Mesenchymal stem cell (in vitro differentiated cells and primary cell): ENCODE data around the gene CD209.

ENCODE experiments used
- DNase-seq: peaks from one replicate; pipeline ENCODE4 v3.0.0-alpha.2; 2013
- H2AFZ ChIP-seq: one replicate; pipeline ENCODE4 v1.6.1; 2013; ENCODE audit warnings: low read depth, mild to moderate bottlenecking, control low read depth, inconsistent platforms, low read length, moderate library complexity
- H2AK5ac ChIP-seq: 2 replicates; pipeline ENCODE4 v1.6.1; 2013; ENCODE audit warnings: low read length, moderate library complexity, mild to moderate bottlenecking, inconsistent platforms; ENCODE audit not compliant: severe bottlenecking
- H2BK120ac ChIP-seq: one replicate; pipeline ENCODE4 v1.6.1; 2013; ENCODE audit warnings: low read depth, mild to moderate bottlenecking, inconsistent platforms, low read length, moderate library complexity
- H2BK12ac ChIP-seq, 2 experiments: one replicate each; pipeline ENCODE4 v1.6.1; 2013; ENCODE audit warnings: inconsistent platforms in 2 of 2, low read length in 2 of 2, mild to moderate bottlenecking in 2 of 2, moderate library complexity in 2 of 2, control low read depth in 1 of 2
- H2BK15ac ChIP-seq: one replicate; pipeline ENCODE4 v1.6.1; 2013; ENCODE audit warnings: mild to moderate bottlenecking, low read depth, inconsistent platforms; ENCODE audit not compliant: poor library complexity, severe bottlenecking
- H2BK5ac ChIP-seq: 2 replicates; pipeline ENCODE4 v1.6.1; 2013; ENCODE audit warnings: low read depth, mild to moderate bottlenecking, low read length, control low read depth, inconsistent platforms; ENCODE audit not compliant: poor library complexity, severe bottlenecking
- H3K14ac ChIP-seq, 2 experiments: one replicate each; pipeline ENCODE4 v1.6.1; 2013; ENCODE audit warnings: inconsistent platforms in 2 of 2, low read length in 2 of 2, control low read depth in 1 of 2, mild to moderate bottlenecking in 1 of 2, moderate library complexity in 1 of 2
- H3K18ac ChIP-seq, 2 experiments: one replicate each; pipeline ENCODE4 v1.6.1; 2013; ENCODE audit warnings: inconsistent platforms in 2 of 2, low read length in 2 of 2, control low read depth in 1 of 2, low read depth in 1 of 2, mild to moderate bottlenecking in 1 of 2
- H3K23ac ChIP-seq, 2 experiments: one replicate each; pipeline ENCODE4 v1.6.1; 2013; ENCODE audit warnings: inconsistent platforms in 2 of 2, low read length in 2 of 2, mild to moderate bottlenecking in 2 of 2, moderate library complexity in 2 of 2, control low read depth in 1 of 2
- H3K27ac ChIP-seq: 2 replicates; pipeline ENCODE4 v1.5.1; 2013; ENCODE audit warnings: mild to moderate bottlenecking, moderate library complexity, low read length, control low read depth, inconsistent platforms; ENCODE audit not compliant: poor library complexity, severe bottlenecking
- H3K27me3 ChIP-seq, 2 experiments: 2 replicates each; pipeline versions ENCODE4 v1.6.1 to v1.7.0; 2013; ENCODE audit warnings: low read length in 2 of 2, mild to moderate bottlenecking in 2 of 2, moderate library complexity in 2 of 2, control low read depth in 1 of 2, inconsistent platforms in 1 of 2; ENCODE audit not compliant: control insufficient read depth in 1 of 2, insufficient read depth in 1 of 2
- H3K36me3 ChIP-seq, 2 experiments: 2 replicates each; pipeline versions ENCODE4 v1.6.1 to v1.7.0; 2013; ENCODE audit warnings: low read length in 2 of 2, control low read depth in 1 of 2, inconsistent platforms in 1 of 2, low read depth in 1 of 2, mild to moderate bottlenecking in 1 of 2; ENCODE audit not compliant: insufficient read depth in 2 of 2, control insufficient read depth in 1 of 2
- H3K4ac ChIP-seq, 2 experiments: one replicate each; pipeline ENCODE4 v1.6.1; 2013; ENCODE audit warnings: inconsistent platforms in 2 of 2, low read length in 2 of 2, mild to moderate bottlenecking in 2 of 2, moderate library complexity in 2 of 2, control low read depth in 1 of 2, low read depth in 1 of 2
- H3K4me1 ChIP-seq: 2 replicates; pipeline ENCODE4 v1.6.1; 2013; ENCODE audit warnings: low read depth, low read length, control low read depth; ENCODE audit not compliant: control insufficient read depth, insufficient read depth
- H3K4me2 ChIP-seq: 2 replicates; pipeline ENCODE4 v1.6.1; 2013; ENCODE audit warnings: low read length, mild to moderate bottlenecking, inconsistent platforms; ENCODE audit not compliant: poor library complexity, severe bottlenecking
- H3K4me3 ChIP-seq, 2 experiments: 2 replicates each; pipeline versions ENCODE4 v1.5.1 to v1.7.0; 2013; ENCODE audit warnings: low read length in 2 of 2, mild to moderate bottlenecking in 2 of 2, control low read depth in 1 of 2, low read depth in 1 of 2; ENCODE audit not compliant: insufficient read depth in 1 of 2
- H3K79me1 ChIP-seq: replicated peaks from 2 replicates; pipeline ENCODE4 v1.6.1; 2013; ENCODE audit warnings: mild to moderate bottlenecking, control low read depth, low read length, inconsistent platforms; ENCODE audit not compliant: poor library complexity, severe bottlenecking
- H3K9ac ChIP-seq: 2 replicates; pipeline ENCODE4 v1.7.0; 2013; ENCODE audit warnings: mild to moderate bottlenecking, low read length, moderate library complexity
- H3K9me3 ChIP-seq: 2 replicates; pipeline ENCODE4 v1.7.0; 2013; ENCODE audit warnings: mild to moderate bottlenecking, low read length; ENCODE audit not compliant: control insufficient read depth
- H4K8ac ChIP-seq: one replicate; pipeline ENCODE4 v1.6.1; 2013; ENCODE audit warnings: inconsistent platforms, mild to moderate bottlenecking, low read length, moderate library complexity
- H4K91ac ChIP-seq: one replicate; pipeline ENCODE4 v1.6.1; 2013; ENCODE audit warnings: mild to moderate bottlenecking, low read length, inconsistent platforms
- WGBS: methylation state at CpG from one replicate; pipeline ENCODE4 v1.1.7; 2013; ENCODE audit warnings: mixed read lengths; 5-methylcytosine and 5-hydroxymethylcytosine counted together

Gene CD209

DNA sequence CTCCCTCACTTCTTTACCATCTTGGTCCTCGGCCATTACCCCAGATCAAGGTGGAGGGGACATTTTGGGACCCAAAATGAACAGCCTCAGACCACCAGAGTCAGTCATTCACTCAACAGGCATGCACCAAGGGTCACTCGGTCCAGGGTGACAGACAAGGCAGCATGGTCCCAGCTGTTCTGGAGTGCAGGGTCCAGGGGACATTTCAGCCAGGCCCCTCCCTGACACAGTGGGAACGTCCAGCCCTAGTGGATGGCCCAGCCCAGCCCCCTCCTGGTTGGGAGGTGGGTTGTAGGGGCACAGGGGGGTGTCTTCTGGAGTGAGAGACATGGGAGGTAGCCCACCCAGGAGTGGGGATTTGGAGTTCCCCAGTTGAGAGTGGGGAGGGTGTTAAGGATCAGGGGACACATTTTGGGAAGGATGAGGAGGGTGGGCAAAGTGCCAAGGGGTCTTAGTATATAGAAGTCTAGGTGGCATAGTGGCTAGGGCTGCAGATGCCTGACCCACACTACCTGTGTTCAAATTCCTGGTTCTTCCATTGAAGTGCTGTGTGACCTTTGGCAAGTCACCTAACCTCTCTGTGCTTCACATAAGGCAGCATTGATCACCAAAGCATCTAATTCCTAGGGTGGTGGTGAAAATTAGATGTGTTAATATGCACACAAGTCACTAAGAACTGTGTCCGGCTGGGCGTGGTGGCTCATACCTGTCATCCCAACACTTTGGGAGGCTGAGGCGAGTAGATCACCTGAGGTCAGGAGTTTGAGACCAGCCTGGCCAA, 42.9 kb downstream of the CD209 start:
- Histone ChIP-seq H2BK120ac (no peak overlapping the region), H3K18ac (no peak overlapping the region), H2BK15ac (no peak overlapping the region), H3K23ac (no peak overlapping the region), H4K8ac (no peak overlapping the region), H3K79me1 (no peaks in the 10 kb centered on the region), H3K4me1 (no peaks in the 10 kb centered on the region), H3K27me3 (peaks cover 0 to 58% of the 10 kb centered on the region in 2 experiments), H2BK12ac (no peak overlapping the region), H3K9me3 (no peaks in the 10 kb centered on the region), H3K14ac (no peak overlapping the region), H4K91ac (no peak overlapping the region), H3K27ac (no peak overlapping the region), H3K36me3 (no peaks in the 10 kb centered on the region), H3K4me3 (no peak overlapping the region), H2AFZ (no peak overlapping the region), H3K4ac (no peak overlapping the region), H2BK5ac (no peak overlapping the region), H2AK5ac (no peak overlapping the region), H3K9ac (no peak overlapping the region), H3K4me2 (no peak overlapping the region)
- DNase-seq: no peak
- WGBS: 79% methylated on average over 6 of the region's 6 CpGs

- peaks cover 9 to 68% of the 10 kb centered on the region in 2 experiments for H3K27me3 ChIP-seq
- no peak overlapping the region for H3K9ac ChIP-seq
- no peak overlapping the region for H4K8ac ChIP-seq
- no peak overlapping the region for H3K14ac ChIP-seq
- no peak overlapping the region for H2BK15ac ChIP-seq
- no peak overlapping the region for H2BK12ac ChIP-seq
- H3K4me2 ChIP-seq: no peak overlapping the region
- H2BK5ac ChIP-seq: no peak overlapping the region
- no peak overlapping the region for H3K27ac ChIP-seq
- no peak overlapping the region for H2AFZ ChIP-seq
- no peak overlapping the region for H3K4me3 ChIP-seq
- no peak overlapping the region for H3K18ac ChIP-seq
- H3K79me1 ChIP-seq: no peaks in the 10 kb centered on the region
- no peak overlapping the region for H4K91ac ChIP-seq
- H3K9me3 ChIP-seq: no peaks in the 10 kb centered on the region
- H2BK120ac ChIP-seq: no peak overlapping the region
- H3K36me3 ChIP-seq: no peaks in the 10 kb centered on the region
- peak overlapping the region in 1 of 2 experiments; percentile 63 for H3K23ac ChIP-seq
- no peak overlapping the region for H2AK5ac ChIP-seq
- no peak overlapping the region for H3K4ac ChIP-seq
- WGBS: 78% methylated on average over 8 of the region's 8 CpGs
- H3K4me1 ChIP-seq: no peaks in the 10 kb centered on the region
- no peak for DNase-seq
Measured at GRCh38 chr19:7703332-7703731, 44.0 kb downstream of the CD209 start.

DNA sequence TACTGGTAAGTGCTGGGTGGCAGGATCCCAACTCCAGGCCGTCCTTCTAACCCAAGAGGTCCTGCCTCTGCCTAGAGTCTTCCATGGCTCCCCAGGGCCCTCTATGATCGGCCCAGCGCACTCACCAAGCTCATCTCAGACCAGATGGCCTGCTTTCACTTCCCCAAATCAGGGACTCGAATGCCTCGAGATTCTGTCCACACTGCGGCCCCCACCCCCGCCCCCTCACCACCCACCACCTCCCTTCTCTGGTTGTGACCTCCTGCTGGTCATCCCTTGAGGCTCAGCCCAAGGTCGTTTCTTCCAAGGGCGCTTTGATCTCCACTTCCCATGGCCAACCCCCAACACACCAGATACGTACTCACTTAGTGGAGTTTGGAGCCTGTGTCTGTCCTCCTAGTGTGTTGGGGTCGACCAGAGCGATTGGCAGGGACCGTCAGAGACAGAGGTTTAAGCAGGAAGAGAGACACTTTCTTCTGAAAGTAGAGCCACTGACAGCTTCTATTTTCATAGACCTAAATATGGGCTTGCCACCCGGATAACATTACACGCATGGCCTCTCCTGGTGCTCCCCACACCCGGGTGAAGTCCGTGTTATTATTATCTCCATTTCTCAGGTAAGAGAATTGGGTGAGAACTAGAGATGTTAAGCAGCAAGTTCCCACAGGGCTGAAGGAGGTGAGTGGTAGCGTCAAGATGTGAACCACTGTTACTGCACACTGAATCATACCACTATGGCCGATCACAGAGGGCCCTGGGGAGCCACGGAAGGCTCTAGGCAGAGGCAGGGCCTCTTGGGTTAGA, 45.5 kb downstream of the CD209 start, which contains the start of gene FCER2:
Gene FCER2, minus strand, starts transcription at position 478 of the 804 bp plus-strand sequence. CDS start 2,371 bp downstream, outside the sequence.
- H3K27ac ChIP-seq: no peak within 1 kb of the TSS
- H3K4ac ChIP-seq: no peak within 1 kb of the TSS
- H3K36me3 ChIP-seq: no peaks in the 10 kb centered on the region
- no peak within 1 kb of the TSS for H3K4me3 ChIP-seq
- no peaks in the 10 kb centered on the region for H3K9me3 ChIP-seq
- H2BK15ac ChIP-seq: no peak within 1 kb of the TSS
- no peak within 1 kb of the TSS for H3K14ac ChIP-seq
- no peak within 1 kb of the TSS for H3K18ac ChIP-seq
- no peak within 1 kb of the TSS for H2BK12ac ChIP-seq
- WGBS: 78% methylated on average over 17 of the region's 20 CpGs
- no peaks in the 10 kb centered on the region for H3K4me1 ChIP-seq
- no peak within 1 kb of the TSS for H3K9ac ChIP-seq
- H2BK120ac ChIP-seq: no peak within 1 kb of the TSS
- no peak within 1 kb of the TSS for H2AFZ ChIP-seq
- no peak within 1 kb of the TSS for H2AK5ac ChIP-seq
- DNase-seq: no peak
- no peak within 1 kb of the TSS for H4K8ac ChIP-seq
- H3K27me3 ChIP-seq: peaks cover 18 to 79% of the 10 kb centered on the region in 2 experiments
- H2BK5ac ChIP-seq: no peak within 1 kb of the TSS
- H3K79me1 ChIP-seq: no peaks in the 10 kb centered on the region
- H3K23ac ChIP-seq: no peak within 1 kb of the TSS
- no peak within 1 kb of the TSS for H3K4me2 ChIP-seq
- H4K91ac ChIP-seq: no peak within 1 kb of the TSS

- H3K79me1 ChIP-seq: no peaks in the 10 kb centered on the region
- H3K4me3 ChIP-seq: no peak overlapping the region
- DNase-seq: no peak
- no peaks in the 10 kb centered on the region for H3K9me3 ChIP-seq
- H3K18ac ChIP-seq: no peak overlapping the region
- H3K27me3 ChIP-seq: peaks cover 18 to 76% of the 10 kb centered on the region in 2 experiments
- WGBS: 92% methylated on average over 12 of the region's 12 CpGs
- no peak overlapping the region for H2BK15ac ChIP-seq
- no peaks in the 10 kb centered on the region for H3K36me3 ChIP-seq
- no peak overlapping the region for H2BK12ac ChIP-seq
- no peak overlapping the region for H3K27ac ChIP-seq
- no peak overlapping the region for H3K4ac ChIP-seq
- H4K8ac ChIP-seq: no peak overlapping the region
- H3K14ac ChIP-seq: no peak overlapping the region
- no peak overlapping the region for H2AFZ ChIP-seq
- H3K9ac ChIP-seq: no peak overlapping the region
- H2BK120ac ChIP-seq: no peak overlapping the region
- H2AK5ac ChIP-seq: no peak overlapping the region
- no peaks in the 10 kb centered on the region for H3K4me1 ChIP-seq
- H3K4me2 ChIP-seq: no peak overlapping the region
- H2BK5ac ChIP-seq: no peak overlapping the region
- no peak overlapping the region for H4K91ac ChIP-seq
- no peak overlapping the region for H3K23ac ChIP-seq
Measured at GRCh38 chr19:7701049-7701653, 46.2 kb downstream of the CD209 start.
